ENCODE results near the gene INO80.
"Not testable (repeated sequence)": the region's sequence is repeated elsewhere in the genome, so short reads cannot be mapped to it uniquely, and the experiment has no call there.

INO80 gene

GRCh38 chr15:41078879-41079278, 37.2 kb downstream of the INO80 start:
- H3K27me3 ChIP-seq (ENCODE audit: control insufficient read depth, insufficient read depth, low read length); H3K27ac ChIP-seq (ENCODE audit: low read depth, low read length); H3K9me3 ChIP-seq (ENCODE audit: control insufficient read depth, insufficient read depth, low read length); H3K4me3 ChIP-seq (ENCODE audit: low read depth, low read length); H3K9ac ChIP-seq (ENCODE audit: low read depth, low read length); H3K4me1 ChIP-seq (ENCODE audit: control insufficient read depth, insufficient read depth, low read length): not testable (repeated sequence)
- peaks cover 93% of the 10 kb centered on the region for H3K36me3 ChIP-seq (ENCODE audit: control insufficient read depth, insufficient read depth, low read length)

GRCh38 chr15:41078125-41078524, 38.0 kb downstream of the INO80 start:
- Histone ChIP-seq H3K9ac (ENCODE audit: low read depth, low read length) (no peak overlapping the region), H3K4me3 (ENCODE audit: low read depth, low read length) (no peak overlapping the region), H3K27me3 (ENCODE audit: control insufficient read depth, insufficient read depth, low read length) (no peaks in the 10 kb centered on the region), H3K4me1 (ENCODE audit: control insufficient read depth, insufficient read depth, low read length) (no peaks in the 10 kb centered on the region), H3K9me3 (ENCODE audit: control insufficient read depth, insufficient read depth, low read length) (no peaks in the 10 kb centered on the region), H3K36me3 (ENCODE audit: control insufficient read depth, insufficient read depth, low read length) (peaks cover 93% of the 10 kb centered on the region), H3K27ac (ENCODE audit: low read depth, low read length) (no peak overlapping the region)

GRCh38 chr15:41073028-41073427, 43.1 kb downstream of the INO80 start:
- Histone ChIP-seq H3K27ac (ENCODE audit: low read depth, low read length) (no peak overlapping the region), H3K36me3 (ENCODE audit: control insufficient read depth, insufficient read depth, low read length) (peaks cover 91% of the 10 kb centered on the region), H3K4me3 (ENCODE audit: low read depth, low read length) (no peak overlapping the region), H3K9me3 (ENCODE audit: control insufficient read depth, insufficient read depth, low read length) (no peaks in the 10 kb centered on the region), H3K27me3 (ENCODE audit: control insufficient read depth, insufficient read depth, low read length) (no peaks in the 10 kb centered on the region), H3K4me1 (ENCODE audit: control insufficient read depth, insufficient read depth, low read length) (no peaks in the 10 kb centered on the region), H3K9ac (ENCODE audit: low read depth, low read length) (no peak overlapping the region)

- Histone ChIP-seq H3K9ac (ENCODE audit: low read depth, low read length) (no peak overlapping the region), H3K27ac (ENCODE audit: low read depth, low read length) (no peak overlapping the region), H3K4me1 (ENCODE audit: control insufficient read depth, insufficient read depth, low read length) (no peaks in the 10 kb centered on the region), H3K9me3 (ENCODE audit: control insufficient read depth, insufficient read depth, low read length) (no peaks in the 10 kb centered on the region), H3K4me3 (ENCODE audit: low read depth, low read length) (no peak overlapping the region), H3K36me3 (ENCODE audit: control insufficient read depth, insufficient read depth, low read length) (peaks cover 92% of the 10 kb centered on the region), H3K27me3 (ENCODE audit: control insufficient read depth, insufficient read depth, low read length) (no peaks in the 10 kb centered on the region)
Measured at GRCh38 chr15:41072013-41072412, 44.1 kb downstream of the INO80 start.

GRCh38 chr15:41066516-41066915, 49.6 kb downstream of the INO80 start:
- Histone ChIP-seq H3K4me1 (ENCODE audit: control insufficient read depth, insufficient read depth, low read length) (no peaks in the 10 kb centered on the region), H3K36me3 (ENCODE audit: control insufficient read depth, insufficient read depth, low read length) (peaks cover 90% of the 10 kb centered on the region), H3K27ac (ENCODE audit: low read depth, low read length) (no peak overlapping the region), H3K4me3 (ENCODE audit: low read depth, low read length) (no peak overlapping the region), H3K27me3 (ENCODE audit: control insufficient read depth, insufficient read depth, low read length) (no peaks in the 10 kb centered on the region), H3K9ac (ENCODE audit: low read depth, low read length) (no peak overlapping the region), H3K9me3 (ENCODE audit: control insufficient read depth, insufficient read depth, low read length) (peaks cover 14% of the 10 kb centered on the region)

- no peak overlapping the region for H3K27ac ChIP-seq (ENCODE audit: low read depth, low read length)
- no peaks in the 10 kb centered on the region for H3K27me3 ChIP-seq (ENCODE audit: control insufficient read depth, insufficient read depth, low read length)
- peaks cover 14% of the 10 kb centered on the region for H3K9me3 ChIP-seq (ENCODE audit: control insufficient read depth, insufficient read depth, low read length)
- H3K4me3 ChIP-seq (ENCODE audit: low read depth, low read length), result no peak overlapping the region
- H3K36me3 ChIP-seq (ENCODE audit: control insufficient read depth, insufficient read depth, low read length), result peaks cover 83% of the 10 kb centered on the region
- H3K4me1 ChIP-seq (ENCODE audit: control insufficient read depth, insufficient read depth, low read length), result no peaks in the 10 kb centered on the region
- H3K9ac ChIP-seq (ENCODE audit: low read depth, low read length), result no peak overlapping the region
Measured at GRCh38 chr15:41061667-41062066, 54.4 kb downstream of the INO80 start.

DNA sequence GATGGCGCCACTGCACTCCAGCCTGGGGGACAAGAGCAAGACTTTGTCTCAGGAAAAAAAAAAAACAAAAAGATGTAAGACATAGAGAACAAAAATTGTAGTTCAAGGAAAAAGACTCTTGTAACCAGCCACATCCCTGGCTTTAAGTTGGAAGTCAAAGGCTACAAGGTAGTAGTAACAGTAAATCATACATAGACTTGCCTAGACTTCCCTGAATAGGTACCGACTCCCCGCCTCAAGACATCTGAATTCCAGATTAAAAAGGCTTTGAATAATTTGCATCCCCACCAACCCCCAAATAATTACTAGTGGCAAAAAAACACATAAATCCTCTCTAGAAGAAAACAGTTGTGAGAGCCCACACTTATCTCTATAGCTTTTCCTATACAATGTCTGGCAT, 55.6 kb downstream of the INO80 start:
- Histone ChIP-seq H3K9me3 (ENCODE audit: control insufficient read depth, insufficient read depth, low read length) (peaks cover 14% of the 10 kb centered on the region), H3K27me3 (ENCODE audit: control insufficient read depth, insufficient read depth, low read length) (no peaks in the 10 kb centered on the region), H3K9ac (ENCODE audit: low read depth, low read length) (no peak overlapping the region), H3K27ac (ENCODE audit: low read depth, low read length) (no peak overlapping the region), H3K4me3 (ENCODE audit: low read depth, low read length) (no peak overlapping the region), H3K4me1 (ENCODE audit: control insufficient read depth, insufficient read depth, low read length) (no peaks in the 10 kb centered on the region), H3K36me3 (ENCODE audit: control insufficient read depth, insufficient read depth, low read length) (peaks cover 84% of the 10 kb centered on the region)

DNA sequence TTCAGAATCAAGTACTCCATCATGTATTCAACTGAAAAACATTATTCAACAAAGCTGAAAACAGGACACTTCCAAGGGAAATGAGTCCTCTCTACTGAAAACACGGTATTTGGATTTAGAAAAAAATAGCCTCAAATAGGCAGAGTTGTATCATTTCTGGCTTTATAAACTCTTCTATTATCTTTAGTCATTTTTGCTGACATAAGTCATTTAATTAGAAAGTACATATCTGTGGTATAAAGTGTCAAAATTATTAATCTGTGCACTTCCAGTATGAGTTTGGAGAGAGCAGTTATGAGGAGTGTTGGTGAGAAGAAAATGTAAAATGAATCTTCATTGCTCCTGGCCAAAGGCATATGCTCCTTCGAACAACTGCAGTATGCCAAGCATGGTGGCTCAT, 59.3 kb downstream of the INO80 start:
- no peaks in the 10 kb centered on the region for H3K27me3 ChIP-seq (ENCODE audit: control insufficient read depth, insufficient read depth, low read length)
- H3K4me1 ChIP-seq (ENCODE audit: control insufficient read depth, insufficient read depth, low read length), result no peaks in the 10 kb centered on the region
- H3K9ac ChIP-seq (ENCODE audit: low read depth, low read length), result no peak overlapping the region
- no peak overlapping the region for H3K27ac ChIP-seq (ENCODE audit: low read depth, low read length)
- peaks cover 89% of the 10 kb centered on the region for H3K36me3 ChIP-seq (ENCODE audit: control insufficient read depth, insufficient read depth, low read length)
- H3K9me3 ChIP-seq (ENCODE audit: control insufficient read depth, insufficient read depth, low read length), result peaks cover 3% of the 10 kb centered on the region; the same call in 1 of the 2 replicates
- no peak overlapping the region for H3K4me3 ChIP-seq (ENCODE audit: low read depth, low read length)

GRCh38 chr15:41055706-41056105, 60.4 kb downstream of the INO80 start:
- no peak overlapping the region for H3K27ac ChIP-seq (ENCODE audit: low read depth, low read length)
- no peak overlapping the region for H3K9ac ChIP-seq (ENCODE audit: low read depth, low read length)
- H3K9me3 ChIP-seq (ENCODE audit: control insufficient read depth, insufficient read depth, low read length), result no peaks in the 10 kb centered on the region
- H3K4me1 ChIP-seq (ENCODE audit: control insufficient read depth, insufficient read depth, low read length), result no peaks in the 10 kb centered on the region
- H3K27me3 ChIP-seq (ENCODE audit: control insufficient read depth, insufficient read depth, low read length), result no peaks in the 10 kb centered on the region
- no peak overlapping the region for H3K4me3 ChIP-seq (ENCODE audit: low read depth, low read length)
- peaks cover 91% of the 10 kb centered on the region for H3K36me3 ChIP-seq (ENCODE audit: control insufficient read depth, insufficient read depth, low read length)

DNA sequence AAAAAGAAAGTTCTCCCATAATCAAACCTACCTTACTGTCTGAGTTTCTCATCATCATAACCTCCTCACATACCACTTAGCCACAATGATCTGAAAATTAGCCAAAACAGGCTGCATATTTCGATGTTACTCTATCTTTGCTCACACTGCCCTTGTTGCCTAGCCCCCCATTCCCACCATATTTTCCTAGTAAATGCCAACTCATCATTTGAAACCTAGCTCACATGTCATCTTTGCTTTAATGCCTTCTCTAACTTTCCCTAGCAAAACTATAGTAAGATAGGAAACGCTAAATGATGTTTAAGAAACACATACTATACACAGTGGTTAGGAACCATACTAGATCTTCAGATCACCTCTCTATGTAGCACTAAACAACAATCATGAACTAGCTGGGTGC, 64.9 kb downstream of the INO80 start:
- Histone ChIP-seq H3K36me3 (ENCODE audit: control insufficient read depth, insufficient read depth, low read length) (peaks cover 93% of the 10 kb centered on the region), H3K4me3 (ENCODE audit: low read depth, low read length) (no peak overlapping the region), H3K4me1 (ENCODE audit: control insufficient read depth, insufficient read depth, low read length) (no peaks in the 10 kb centered on the region), H3K9ac (ENCODE audit: low read depth, low read length) (no peak overlapping the region), H3K9me3 (ENCODE audit: control insufficient read depth, insufficient read depth, low read length) (no peaks in the 10 kb centered on the region), H3K27me3 (ENCODE audit: control insufficient read depth, insufficient read depth, low read length) (no peaks in the 10 kb centered on the region), H3K27ac (ENCODE audit: low read depth, low read length) (no peak overlapping the region)

DNA sequence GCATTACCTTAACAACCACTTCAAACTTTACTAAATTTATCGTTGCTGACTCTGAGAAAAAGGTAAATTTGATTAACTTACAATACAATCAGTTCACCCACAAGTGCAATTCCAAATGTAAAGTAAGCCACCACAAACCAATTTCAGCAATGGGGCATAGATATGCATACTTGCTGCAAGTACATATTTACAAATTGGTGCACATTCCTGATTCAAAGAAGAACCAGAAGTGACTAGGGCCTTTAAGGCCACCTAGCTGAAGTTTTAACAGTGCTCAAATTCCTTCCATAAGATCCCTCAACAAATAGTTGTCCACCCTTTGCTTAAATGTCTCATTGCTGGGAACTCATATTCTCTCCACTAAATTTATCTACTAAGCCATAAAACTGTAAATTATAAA, 67.2 kb downstream of the INO80 start:
- Histone ChIP-seq H3K27ac (ENCODE audit: low read depth, low read length) (no peak overlapping the region), H3K9me3 (ENCODE audit: control insufficient read depth, insufficient read depth, low read length) (no peaks in the 10 kb centered on the region), H3K27me3 (ENCODE audit: control insufficient read depth, insufficient read depth, low read length) (no peaks in the 10 kb centered on the region), H3K36me3 (ENCODE audit: control insufficient read depth, insufficient read depth, low read length) (peaks cover 91% of the 10 kb centered on the region), H3K4me1 (ENCODE audit: control insufficient read depth, insufficient read depth, low read length) (no peaks in the 10 kb centered on the region), H3K9ac (ENCODE audit: low read depth, low read length) (no peak overlapping the region), H3K4me3 (ENCODE audit: low read depth, low read length) (no peak overlapping the region)

DNA sequence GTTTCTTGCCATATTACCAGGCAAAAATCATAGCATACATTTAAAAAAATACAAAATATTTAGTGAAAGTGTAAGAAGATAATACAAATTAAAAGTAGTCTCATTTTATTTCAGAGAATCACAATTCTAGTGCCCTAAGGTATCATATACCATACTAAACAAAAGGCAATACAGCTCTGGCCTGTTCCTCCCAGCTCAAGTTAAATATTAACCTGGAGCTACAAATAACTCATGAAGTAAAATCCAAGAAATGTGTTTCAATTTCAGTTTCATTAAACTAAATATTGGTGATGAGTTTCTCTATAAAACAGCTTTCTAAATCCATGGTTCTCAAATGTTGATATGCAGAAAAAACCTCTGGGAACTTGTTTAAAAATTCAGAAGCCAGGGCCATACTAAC, 67.7 kb downstream of the INO80 start:
- H3K9me3 ChIP-seq (ENCODE audit: control insufficient read depth, insufficient read depth, low read length), result no peaks in the 10 kb centered on the region
- no peaks in the 10 kb centered on the region for H3K27me3 ChIP-seq (ENCODE audit: control insufficient read depth, insufficient read depth, low read length)
- no peaks in the 10 kb centered on the region for H3K4me1 ChIP-seq (ENCODE audit: control insufficient read depth, insufficient read depth, low read length)
- no peak overlapping the region for H3K27ac ChIP-seq (ENCODE audit: low read depth, low read length)
- peaks cover 91% of the 10 kb centered on the region for H3K36me3 ChIP-seq (ENCODE audit: control insufficient read depth, insufficient read depth, low read length)
- no peak overlapping the region for H3K9ac ChIP-seq (ENCODE audit: low read depth, low read length)
- no peak overlapping the region for H3K4me3 ChIP-seq (ENCODE audit: low read depth, low read length)

Data from HUES48 (cell line).